HG02870 (cell line): ENCODE results near the gene MSANTD2.

Experiments
- ATAC-seq: cut with Tn5 transposase; IDR thresholded peaks from one replicate; pipeline ENCODE4 v1.9.1; 2021; ENCODE audit warnings: mild to moderate bottlenecking, moderate library complexity; ENCODE audit not compliant: unreplicated experiment

MSANTD2 gene

DNA sequence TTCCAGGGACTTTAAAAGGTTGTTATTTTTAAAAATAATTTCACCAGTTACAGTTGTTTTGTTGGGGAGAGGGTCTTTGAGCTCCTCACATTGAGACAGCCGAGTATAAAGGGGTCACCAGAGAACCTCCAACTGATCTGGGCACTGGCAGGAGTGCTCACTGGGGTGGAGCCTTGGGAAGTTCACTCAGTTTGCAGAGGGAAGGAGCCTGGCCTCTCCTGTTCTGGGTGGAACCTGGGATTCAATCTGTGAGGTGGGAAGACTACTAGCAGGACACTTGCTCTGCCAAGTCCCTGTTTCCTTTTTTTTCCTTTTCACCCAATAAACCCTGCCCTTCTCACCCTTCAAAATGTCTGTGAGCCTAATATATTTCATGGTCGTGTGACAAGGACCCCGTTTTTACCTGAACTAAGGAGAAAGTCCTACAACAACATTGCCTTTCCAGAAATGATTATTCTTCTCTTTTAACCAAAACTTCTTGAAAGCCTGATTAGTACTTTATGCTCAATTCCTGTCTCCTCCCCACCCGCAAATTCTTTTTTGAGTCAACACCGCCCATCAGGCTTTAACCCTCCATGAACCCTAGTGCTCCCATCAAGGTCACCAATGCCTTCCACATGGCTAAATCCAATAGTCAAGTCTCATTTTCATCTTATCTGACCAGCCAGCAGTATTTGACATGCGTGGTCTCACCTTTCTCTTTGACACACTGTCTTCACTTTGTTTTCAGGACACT, 22.0 kb upstream of the MSANTD2 start:
- ATAC-seq = no peak

DNA sequence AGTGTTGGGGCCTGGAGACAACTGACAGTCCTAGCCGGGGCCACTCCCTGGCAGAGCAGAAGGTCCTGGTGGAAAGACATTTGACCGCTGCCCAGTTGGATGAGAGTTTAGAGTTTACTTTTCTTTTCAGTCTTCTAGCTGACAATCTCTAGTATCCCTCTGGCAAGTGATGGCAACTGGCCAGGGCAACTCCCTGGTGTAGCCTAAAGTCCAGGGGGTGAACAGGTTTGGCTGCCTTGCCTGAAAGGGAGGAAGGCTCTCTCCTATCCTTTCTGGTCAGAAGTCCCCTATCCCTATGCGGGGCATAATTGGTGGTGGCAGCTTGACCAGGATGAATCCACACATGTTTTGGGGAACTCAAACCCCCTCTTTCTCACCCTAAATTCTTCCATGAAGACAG, 16.8 kb upstream of the MSANTD2 start:
- no peak for ATAC-seq

DNA sequence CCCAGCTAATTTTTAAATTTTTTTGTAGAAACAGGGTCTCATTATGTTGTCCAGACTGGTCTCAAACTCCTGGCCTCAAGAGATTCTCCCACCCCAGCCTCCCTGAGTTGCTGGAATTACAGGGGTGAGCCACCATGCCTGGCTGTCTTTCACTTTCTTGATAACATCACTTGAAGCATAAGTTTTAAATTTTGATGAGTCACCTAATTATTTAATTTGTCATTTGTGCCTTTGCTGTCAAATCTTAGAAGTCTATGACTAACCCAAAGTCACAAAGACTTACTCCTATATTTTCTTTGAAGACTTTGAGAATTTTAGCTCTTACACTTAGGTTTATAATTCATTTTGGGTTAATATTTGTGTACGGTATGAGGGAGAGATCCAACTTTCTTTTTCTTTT, 14.5 kb upstream of the MSANTD2 start:
- no peak for ATAC-seq

DNA sequence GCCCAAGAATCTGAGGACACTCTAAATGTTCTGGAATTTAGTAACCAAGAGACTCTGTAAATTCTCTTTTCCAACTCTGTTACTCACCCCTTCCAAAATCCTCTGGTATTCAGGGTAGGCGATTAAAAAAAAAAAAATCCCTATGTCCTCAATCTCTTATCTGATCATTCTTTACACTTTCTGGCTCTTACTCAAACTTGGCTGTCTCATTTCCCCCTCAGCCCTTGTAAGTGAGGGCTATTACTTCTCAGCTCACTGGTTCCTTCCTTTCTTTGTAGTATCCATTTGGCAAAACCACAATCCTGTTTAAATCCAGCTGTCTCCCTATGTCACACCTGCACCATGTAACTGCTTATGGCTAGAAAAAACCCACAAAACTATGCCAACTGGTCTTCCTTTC, 12.7 kb upstream of the MSANTD2 start:
- ATAC-seq = no peak

DNA sequence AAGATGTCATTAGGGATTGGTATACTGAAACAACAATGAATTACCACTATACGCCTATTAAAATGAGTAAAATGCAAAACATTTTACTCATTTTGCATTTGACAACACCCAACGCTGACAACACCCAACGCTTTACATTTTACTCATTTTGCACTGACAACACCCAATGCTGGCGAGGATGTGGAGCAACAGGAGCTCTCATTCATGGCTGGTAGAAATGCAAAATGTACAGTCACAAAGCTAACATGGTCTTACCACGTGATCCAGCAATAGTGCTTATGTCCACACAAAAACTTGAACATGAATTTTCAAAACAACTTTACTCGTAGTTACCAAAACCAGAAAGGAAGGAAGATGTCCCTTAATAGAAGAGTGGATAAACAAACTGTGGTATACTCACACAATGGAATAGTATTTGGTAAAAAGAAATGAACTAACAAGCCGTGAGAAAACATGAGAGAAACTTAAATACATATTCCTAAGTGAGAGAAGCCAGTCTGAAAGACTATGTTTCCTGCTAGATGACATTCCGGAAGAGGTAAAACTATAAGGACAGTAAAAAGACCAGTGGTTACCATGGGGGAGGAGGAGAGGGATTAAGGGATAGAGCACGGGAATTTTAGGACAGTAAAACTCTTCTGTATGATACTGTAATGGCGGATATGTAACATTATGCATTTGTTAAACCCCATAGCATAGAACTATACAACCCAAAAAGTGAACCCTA, 11.4 kb upstream of the MSANTD2 start:
- no peak for ATAC-seq

DNA sequence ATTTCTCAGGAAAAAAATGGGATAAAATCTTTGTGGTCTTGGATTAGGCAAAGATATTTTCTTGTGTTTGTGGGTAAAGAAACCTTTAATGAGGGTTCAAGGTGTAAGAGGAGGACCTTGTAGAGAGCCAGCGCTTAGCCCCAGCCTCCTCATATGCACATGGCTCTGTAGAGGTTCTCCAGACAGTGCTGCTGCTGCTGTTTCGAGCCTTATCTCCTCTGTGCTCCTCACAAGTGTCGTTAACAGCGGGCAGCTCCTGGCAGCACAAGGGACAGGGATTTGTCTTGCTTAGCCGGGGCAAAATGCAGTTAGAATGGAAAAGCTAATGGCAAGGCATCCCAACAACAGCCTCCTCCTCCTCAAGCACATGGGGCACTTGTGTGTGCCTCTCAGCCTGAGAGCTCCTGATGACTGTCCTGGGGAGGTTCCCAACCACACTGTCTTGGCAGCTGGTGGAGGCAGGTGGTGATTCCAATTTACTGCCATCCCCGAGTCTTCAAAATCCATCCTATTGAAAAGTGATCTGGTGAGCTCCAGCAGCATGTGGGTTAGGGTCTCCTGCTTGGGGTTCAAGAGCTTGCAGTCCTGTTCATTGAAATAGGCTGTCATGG, 7.6 kb upstream of the MSANTD2 start:
- no peak for ATAC-seq

DNA sequence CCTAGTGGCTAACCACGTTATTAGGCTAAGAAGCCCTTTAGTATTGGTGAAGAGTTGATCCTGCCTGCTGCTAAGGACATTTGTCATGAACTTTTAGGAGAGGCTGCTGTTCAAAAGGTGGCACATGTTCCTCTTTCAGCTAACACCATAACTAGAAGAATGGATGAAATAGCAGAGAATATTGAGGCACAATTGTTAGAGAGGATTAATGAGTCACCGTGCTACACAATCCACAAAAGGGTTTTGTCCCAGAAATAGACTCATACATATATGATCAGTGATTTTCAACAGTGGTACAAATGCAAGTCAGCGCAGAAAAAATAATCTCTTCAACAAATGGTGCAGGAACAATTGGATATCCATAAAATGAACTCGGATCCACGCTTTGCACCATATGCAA, 7.0 kb upstream of the MSANTD2 start:
- no peak for ATAC-seq

DNA sequence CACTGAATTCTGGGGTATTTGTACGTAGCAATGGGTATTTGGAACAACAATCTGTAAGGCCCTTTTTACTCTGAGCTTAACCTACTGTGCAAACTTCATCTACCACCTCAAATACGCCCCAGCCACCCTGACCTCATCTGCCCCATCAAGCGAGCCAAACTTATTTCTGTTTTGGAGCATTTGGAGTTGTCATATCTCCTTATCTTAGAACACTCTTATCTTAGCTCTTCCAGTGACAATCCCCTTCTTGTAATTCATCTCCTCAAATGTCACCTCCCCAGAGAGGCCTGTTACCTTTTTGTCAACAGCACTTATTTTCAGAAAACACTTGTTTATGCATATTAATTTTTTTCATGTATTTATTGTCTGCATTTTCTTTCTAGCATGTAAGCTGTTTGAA, 4.7 kb upstream of the MSANTD2 start:
- no peak for ATAC-seq

DNA sequence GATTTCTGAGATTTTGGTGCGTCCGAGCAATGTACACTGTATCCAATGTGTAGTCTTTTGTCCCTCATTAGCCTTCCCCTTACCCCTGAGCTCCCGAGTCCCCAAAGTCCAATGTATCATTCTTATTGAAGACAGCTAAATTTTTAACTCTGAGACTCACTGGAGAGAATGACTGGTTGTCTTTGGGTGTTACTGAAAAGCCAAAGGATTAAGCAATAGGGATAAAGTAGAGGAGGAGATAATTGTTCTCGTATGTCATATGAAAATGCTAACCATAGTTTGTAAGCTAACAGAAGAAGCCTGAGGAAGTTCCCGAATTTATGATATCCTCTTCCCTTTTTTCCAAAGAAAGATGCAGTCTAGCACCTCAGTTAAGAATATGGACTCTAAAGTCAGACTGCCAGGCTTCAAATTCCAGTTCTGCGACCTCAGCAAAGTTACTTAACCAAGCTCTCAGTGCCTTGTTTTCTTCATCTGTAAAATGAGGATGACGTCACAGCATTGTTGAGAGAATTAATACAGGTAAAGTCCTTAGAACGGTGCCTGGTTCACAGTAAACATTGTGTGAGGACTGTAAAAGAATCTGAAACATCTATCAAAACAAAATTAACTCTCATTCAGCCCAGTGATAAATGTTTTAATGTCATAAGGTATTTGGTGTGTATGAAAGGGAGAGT, 1.6 kb upstream of the MSANTD2 start:
- ATAC-seq = no peak

DNA sequence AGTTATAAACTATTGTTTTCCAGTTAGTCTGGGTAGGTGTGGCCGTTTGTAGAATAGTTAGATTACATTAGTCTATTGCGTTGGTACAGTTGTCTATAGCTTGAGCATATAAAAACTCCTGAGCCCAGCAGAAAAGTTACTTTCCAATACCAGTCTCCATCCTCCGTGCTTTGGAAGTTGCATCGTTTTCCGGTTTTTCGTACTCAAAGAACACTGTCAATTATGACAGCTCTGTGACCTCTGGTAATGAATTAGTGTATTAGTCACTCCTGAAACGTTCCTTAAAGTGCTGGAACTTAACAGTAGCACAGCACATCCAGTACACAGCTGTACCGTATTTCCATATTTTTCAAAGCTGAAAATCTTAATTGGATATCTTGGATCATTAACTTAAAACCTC, 808 bp upstream of the MSANTD2 start:
- no peak for ATAC-seq

DNA sequence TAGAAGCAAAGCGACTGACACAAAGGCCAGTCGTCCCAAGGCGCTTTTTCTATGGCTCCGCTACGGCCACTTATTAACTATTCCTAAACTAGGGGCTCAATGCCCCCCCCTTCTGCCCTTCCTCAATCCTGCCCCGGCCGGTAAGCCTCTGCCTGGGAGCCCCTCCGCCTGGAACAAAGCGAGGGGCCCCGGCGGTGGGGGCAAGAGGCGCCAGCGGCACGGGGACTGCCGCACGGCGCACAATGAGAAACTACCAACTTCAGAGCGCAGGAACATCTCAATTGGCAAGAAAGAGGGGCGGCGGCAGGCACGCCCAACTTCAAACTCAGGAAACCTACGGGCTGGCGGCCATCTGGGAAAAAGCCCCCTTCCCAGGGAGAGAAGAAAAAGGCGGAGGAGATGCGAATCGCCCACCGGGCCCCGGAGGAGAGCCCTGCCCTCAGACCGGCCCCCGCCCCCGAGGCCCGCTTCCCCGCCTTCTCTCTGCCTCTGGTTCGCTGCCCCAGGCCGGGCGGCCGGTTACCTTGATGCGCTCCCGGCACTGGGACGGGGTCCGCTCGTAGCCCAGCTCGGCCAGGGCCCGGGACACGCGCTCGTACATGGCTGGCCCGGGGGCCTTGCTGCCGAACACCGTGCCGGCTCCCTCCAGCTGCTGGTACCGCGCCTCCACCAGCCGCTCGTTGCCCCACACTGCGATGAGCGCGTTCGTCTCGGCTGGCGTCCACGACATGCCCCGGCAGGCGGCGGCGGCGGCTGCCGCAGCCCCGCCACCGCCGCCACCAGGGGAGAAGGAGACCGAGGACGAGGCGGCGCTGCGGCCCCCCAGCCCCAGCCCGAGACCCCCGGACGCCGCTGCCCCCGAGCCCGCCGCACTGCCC, 619 bp downstream of the MSANTD2 start:
- peak; percentile 30 for ATAC-seq

DNA sequence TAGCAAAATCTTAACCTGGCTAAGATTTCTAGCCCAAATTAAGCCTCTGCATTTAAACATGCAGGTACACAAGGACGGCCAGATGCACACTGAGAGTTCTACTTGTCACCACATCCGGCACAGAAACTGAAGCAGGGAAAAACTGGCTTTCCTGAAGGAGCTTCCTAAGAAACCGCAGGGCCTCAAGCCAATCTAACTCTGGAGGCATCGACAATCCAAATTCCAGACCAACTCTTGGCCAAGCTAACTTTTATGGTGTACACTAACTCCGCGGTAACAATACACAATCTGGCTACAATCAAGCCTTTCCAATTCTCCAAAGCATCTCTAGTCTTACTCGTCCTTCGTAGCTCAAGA, 1.2 kb downstream of the MSANTD2 start:
- peak; percentile 17 for ATAC-seq

DNA sequence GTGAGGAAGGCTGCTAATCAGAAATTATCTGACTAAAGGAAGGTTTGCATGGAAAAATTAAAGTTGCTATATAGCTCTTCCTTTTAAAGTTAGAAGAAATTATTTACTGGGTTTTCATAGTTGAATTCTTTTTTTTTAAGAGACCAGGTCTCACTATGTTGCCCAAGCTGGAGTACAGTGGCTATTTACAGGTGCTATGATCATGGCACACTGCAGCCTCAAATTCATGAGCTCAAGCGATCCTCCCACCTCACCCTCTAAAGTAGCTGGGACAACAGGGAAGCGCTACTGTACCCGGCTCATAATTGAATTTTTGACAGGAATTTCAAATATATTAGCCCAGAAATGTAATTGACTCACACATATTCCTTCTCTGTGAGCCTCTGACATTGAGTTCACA, 3.9 kb downstream of the MSANTD2 start:
- no peak for ATAC-seq

DNA sequence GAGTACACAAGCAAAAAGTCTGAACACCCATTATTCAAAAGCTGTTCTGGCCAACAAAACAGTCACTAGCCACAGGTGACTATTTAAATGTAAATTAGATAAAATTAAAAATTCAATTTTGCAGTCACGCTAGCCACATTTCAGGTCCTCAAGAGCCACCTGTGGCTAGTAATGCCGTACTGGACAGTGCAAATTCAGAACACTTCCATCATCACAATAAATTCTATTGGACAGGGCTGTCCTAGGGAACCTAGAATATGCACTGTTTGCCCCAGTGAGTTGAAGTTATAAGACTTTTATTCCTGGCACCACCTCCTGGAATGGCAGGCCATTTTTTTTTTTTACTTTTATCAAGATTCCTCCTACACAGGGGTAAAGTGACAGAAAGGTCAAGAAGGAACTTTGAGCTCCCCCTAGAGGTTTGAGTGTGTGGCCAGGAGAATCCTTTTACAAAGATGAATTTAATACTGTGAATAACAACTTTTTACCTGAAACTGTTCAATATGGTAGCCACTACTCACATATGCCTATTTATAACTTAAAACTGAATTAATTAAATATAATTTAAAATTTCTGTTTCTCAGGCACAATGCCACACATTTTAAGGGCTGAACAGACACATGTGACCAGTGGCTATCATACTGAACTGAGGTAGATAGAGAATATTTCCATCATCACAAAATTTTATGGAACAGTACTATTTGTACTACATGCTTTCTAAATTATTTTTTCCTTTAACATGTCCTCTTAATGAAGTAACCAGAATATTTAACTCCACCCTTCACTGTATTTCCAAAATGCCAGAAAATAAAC, 6.5 kb downstream of the MSANTD2 start:
- ATAC-seq = peak; percentile 60

DNA sequence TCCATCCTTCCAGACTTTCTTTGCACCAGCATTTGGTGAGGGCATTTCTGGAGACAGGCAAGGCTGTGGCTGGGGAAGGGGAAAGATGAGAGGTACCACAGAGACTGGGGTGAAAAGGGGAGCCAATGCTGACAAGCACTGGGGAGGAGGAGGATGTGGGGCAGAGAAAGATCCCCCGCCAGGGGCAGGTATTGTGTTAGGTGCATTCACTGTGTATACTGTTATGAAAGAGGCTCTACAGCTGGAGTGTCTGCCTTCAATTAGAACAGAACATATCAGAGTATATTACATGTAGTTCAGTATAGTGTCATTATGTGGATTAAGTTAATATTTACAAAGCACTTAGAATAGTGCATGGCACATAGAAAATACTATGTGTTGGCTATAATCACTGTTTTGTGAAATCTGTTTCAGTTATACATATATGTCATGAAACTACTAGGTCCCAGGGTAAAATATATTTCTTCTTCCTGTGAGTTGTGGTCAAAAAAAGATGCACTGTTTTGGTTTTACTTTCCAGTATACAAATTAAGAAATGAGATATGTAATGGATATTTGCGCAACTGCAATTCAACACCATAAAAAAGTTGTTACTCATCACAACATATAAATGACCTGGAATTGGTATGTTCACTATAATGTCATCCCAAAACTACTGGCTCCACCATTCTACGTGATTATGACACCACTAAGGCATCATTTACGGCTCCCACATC, 8.4 kb downstream of the MSANTD2 start:
- ATAC-seq = peak; percentile 69

DNA sequence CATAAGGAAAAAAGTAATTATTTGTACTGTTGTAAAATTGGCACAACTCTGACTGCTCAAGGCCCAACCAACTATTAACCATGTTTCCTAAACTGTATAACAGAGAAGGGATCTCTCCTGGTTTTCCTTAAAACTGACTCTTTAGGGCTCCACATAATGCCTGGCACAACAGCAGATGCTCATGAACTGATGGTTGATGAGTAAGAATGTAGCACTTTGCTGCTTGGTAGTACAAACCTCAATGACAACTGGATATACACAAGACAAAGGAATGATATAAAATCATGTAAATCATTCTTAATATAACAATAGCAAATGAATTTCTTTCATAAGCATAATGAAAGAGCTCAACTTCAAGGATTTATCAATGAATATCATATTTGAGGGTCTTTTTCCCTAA, 11.7 kb downstream of the MSANTD2 start:
- ATAC-seq = no peak

DNA sequence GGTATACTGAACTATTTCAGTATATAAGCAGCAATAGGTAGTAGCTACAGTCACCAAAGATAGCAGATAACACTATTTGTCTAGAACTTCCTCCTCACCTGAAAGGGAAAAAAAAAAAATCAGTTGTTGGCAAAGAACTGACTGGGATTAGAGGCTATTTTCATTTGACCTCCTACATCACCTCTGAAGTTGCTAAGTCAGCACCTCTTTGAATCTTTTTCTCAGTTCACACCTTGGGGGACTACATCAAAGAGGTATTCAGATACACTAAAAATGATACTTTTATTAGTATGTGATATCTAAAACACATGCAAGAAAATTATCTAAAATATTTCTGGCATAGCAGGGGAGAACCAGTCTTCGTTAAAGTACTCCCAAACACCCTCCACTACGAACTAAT, 16.2 kb downstream of the MSANTD2 start:
- ATAC-seq = no peak

DNA sequence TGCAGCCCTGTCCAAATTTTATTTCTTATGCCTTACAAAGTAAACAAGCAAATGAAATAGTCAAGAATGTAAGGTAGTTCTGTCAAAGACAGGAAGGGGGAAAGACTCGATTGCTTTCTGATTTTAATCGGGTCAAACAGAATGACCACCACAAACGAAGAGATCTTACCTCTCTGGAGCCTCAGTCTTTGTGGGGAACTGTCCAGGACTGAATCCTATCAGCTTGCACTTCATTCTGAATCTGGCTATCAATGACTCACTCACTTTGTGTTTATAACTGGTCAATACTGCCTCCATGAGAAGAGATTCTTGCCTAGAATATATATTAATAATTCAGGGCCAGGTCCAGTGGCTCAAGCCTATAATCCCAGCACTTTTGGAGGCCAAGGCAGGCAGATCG, 17.2 kb downstream of the MSANTD2 start:
- no peak for ATAC-seq

DNA sequence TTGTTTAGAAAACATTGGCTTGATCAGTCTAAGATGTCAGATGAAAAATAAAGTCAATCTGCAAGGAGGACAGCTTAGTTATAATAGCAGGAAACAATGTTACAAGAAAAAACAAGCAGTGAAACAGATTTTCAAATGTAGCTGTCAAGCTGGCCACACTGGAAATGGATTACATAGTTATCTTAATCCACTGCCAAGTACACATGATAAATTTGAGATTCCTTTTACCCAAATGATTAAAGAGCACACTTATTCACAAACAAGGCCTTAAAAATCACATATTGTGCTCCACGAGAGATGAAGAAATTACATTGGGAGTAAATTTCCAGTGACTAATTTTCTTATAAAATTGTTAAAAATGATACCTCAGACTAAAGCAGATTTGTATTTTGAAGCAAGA, 20.6 kb downstream of the MSANTD2 start:
- no peak for ATAC-seq
